OCI-LY3 (cell line): ENCODE measurements around the gene CD248.

Experiments used
- CTCF ChIP-seq: fragments of 200-600, 300-600 bp; sonication (generic); IDR thresholded peaks from 2 replicates; pipeline ENCODE4 v1.5.1; 2014; ENCODE audit warnings: antibody characterized with exemption, low read length, low read depth
- EZH2phosphoT487 ChIP-seq: fragments of 200-600 bp; shearing (Covaris generic); IDR thresholded peaks from 2 replicates; pipeline ENCODE4 v1.6.1; 2018; ENCODE audit warnings: antibody characterized with exemption, mixed run types, low read depth

GRCh38 chr11:66286699-66287098, 30.1 kb downstream of the CD248 start:
- no peak for TF ChIP-seq CTCF
- TF ChIP-seq EZH2phosphoT487 = no peak
